Activated gamma-delta T cell (primary cell): ENCODE results near the gene ULK4.
"Not testable (repeated sequence)": the region's sequence is repeated elsewhere in the genome, so short reads cannot be mapped to it uniquely, and the experiment has no call there.

Experiments used
- DNase-seq: peaks from one replicate; lab custom pipeline; 2025; lab: John Stamatoyannopoulos, UW

Gene ULK4

GRCh38 chr3:41867533-41867932 is 94.4 kb downstream of the ULK4 start:
- DNase-seq: no peak

DNA sequence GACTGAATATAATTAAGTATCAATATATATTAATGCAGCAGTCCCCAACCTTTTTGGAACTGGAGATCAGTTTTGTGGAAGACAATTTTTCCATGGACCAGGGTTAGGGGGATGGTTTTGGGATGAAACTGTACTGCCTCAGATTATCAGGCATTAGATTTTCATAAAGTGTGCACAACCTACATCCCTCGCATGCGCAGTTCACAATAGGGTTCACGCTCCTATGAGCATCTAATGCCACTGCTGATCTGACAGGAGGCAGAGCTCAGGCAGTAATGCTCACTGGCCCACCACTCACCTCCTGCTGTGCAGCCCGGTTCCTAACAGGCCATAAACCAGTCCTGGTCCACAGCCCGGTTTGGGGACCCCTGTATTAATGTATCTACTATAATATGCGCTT is 95.6 kb downstream of the ULK4 start:
- no peak for DNase-seq

GRCh38 chr3:41863024-41863423 is 98.9 kb downstream of the ULK4 start:
- DNase-seq: no peak

DNA sequence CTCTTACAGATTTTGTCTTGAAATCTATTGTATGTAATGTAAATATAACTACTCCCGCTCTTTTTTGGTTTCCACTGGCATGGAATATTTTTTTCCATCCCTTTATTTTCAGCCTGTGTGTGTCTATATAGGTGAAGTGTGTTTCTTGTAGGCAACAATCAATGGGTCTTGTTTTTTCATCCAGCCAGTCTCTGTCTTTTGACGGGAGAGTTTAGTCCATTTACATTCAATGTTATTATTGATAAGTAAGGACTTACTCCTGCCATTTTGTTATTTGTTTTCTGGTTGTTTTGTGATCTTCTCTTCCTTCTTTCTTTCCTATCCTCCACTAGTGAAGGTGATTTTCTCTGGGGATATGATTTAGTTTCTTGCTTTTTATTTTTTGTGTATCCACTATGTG is 101.4 kb downstream of the ULK4 start:
- DNase-seq: not testable (repeated sequence)

- no peak for DNase-seq
Measured at GRCh38 chr3:41854956-41855355, 106.9 kb downstream of the ULK4 start.

GRCh38 chr3:41853540-41854196 is 108.2 kb downstream of the ULK4 start:
- DNase-seq: no peak

DNA sequence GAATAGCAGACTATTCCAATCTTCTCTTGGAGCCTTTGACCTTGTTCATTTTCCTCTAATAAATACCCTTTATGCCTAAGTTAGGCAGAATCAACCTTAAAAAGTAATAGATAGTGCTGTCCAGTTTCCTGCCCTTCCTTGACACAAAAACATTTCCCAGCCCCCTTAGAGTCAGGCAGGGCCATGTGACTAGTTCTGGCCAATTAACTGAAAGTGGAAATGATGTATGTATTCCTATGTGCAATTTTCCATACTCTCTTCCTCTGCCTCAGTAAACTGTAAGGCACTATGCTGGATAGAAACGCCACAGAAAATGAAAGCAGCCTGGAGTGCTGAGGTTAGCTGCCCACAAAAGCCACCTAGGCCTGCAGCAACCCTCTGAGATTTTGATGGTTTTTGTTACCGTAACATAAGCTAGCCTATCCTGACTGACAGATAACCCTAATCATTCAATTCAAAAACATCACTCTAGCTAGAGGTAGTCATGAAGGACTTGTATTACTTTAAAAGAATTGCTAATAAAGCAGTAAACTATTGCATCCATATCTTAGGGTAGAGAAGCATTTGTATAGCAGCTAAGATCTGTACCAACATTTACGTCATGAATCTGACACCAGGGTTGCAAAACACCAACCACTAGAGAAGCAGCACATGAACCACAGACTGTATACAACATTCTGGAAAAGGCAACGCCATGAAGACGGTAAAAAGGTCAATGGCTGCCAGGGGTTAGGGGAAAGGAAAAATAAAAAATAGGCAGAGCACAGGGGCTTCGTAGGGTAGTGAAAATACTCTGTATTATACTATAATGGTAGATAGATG is 112.9 kb downstream of the ULK4 start:
- no peak for DNase-seq

- DNase-seq: no peak
Measured at GRCh38 chr3:41847679-41848078, 114.2 kb downstream of the ULK4 start.

- no peak for DNase-seq
Measured at GRCh38 chr3:41846850-41847249, 115.1 kb downstream of the ULK4 start.

DNA sequence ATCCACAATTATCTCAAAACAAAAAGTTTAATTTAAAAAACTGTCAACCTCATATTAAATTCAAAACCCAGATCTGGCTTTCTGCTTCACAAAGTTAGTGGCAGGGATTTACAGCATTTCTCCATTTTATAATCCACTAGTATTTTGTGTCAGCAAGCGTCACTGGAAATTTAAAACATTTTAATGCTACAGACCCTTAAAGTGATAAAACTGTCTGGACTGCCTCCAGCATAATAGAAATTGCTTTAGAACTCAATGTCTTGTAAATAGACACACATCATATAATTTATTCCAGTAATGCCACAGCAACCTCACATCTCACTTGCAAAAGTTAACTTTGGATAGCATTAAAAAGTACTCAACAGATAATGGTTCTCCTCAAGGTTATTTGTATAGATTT is 116.1 kb downstream of the ULK4 start:
- no peak for DNase-seq

GRCh38 chr3:41844256-41844655 is 117.6 kb downstream of the ULK4 start:
- DNase-seq: not testable (repeated sequence)

DNA sequence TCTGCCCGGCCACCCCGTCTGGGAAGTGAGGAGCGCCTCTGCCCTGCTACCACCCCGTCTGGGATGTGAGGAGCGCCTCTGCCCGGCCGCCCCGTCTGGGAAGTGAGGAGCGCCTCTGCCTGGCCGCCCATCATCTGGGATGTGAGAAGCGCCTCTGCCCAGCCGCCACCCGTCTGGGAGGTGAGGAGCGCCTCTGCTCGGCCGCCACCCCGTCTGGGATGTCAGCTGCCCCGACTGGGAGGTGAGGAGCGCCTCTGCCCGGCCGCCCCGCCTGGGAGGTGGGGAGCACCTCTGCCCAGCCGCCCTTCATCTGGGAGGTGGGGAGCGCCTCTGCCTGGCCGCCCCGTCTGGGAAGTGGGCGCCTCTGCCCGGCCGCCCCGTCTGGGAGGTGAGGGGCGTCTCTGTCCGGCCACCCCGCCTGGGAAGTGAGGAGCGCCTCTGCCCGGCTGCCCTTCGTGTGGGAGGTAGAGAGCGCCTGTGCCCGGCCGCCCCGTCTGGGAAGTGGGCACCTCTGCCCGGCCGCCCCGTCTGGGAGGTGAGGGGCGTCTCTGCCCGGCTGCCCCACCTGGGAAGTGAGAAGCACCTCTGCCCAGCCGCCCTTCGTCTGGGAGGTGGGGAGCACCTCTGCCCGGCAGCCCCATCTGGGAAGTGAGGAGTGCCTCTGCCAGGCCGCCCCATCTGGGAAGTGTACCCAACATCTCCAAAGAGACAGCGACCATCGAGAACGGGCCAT is 120.8 kb downstream of the ULK4 start:
- not testable (repeated sequence) for DNase-seq

- no peak for DNase-seq
Measured at GRCh38 chr3:41836360-41837134, 125.4 kb downstream of the ULK4 start.

GRCh38 chr3:41833628-41834027 is 128.3 kb downstream of the ULK4 start:
- no peak for DNase-seq

GRCh38 chr3:41819236-41819635 is 142.7 kb downstream of the ULK4 start:
- DNase-seq: no peak

GRCh38 chr3:41808618-41809017 is 153.3 kb downstream of the ULK4 start:
- DNase-seq: no peak

GRCh38 chr3:41808152-41808551 is 153.8 kb downstream of the ULK4 start:
- DNase-seq: no peak

GRCh38 chr3:41794748-41795589 is 166.9 kb downstream of the ULK4 start:
- no peak for DNase-seq

DNA sequence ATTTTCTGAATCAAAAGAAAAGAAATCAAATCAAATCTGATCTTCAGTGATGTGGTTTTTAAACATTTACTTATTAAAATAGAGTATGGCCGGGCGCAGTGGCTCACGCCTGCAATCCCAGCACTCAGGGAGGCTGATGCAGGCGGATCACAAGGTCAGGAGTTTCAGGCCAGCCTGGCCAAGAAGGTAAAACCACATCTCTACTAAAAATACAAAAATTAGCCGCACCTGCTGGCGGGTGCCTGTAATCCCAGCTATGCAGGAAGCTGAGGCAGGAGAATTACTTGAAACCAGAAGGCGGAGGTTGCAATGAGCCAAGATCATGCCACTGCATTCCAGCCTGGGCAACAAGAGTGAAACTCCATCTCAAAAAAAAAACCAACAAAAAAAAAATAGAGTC is 169.1 kb downstream of the ULK4 start:
- no peak for DNase-seq

GRCh38 chr3:41769106-41769505 is 192.8 kb downstream of the ULK4 start:
- DNase-seq: no peak

DNA sequence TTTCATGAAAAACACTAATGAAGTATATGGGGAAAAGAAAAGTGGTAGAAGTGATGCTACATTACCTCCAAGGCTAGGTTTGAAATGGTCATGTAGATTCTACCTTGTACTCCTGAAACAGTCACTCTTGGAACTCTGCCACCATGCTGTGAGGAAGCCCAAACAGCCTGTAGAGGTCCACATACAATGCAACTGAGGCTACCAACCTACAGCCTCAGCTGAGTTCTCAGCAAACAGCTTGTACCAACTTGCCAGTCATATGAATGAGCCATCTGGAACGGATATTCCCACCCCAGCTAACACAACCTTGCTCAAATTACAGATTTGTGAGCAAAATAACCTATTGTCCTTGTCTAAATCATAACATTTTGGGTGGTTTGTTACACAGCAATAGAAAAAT is 193.5 kb downstream of the ULK4 start:
- DNase-seq: no peak
